Endodermal cell (in vitro differentiated cells): ENCODE results near the gene ATXN1. TPM values are rescaled to one million over a fixed set of nuclear protein-coding genes. Genes with fewer than 3 reads are reported as not detected.

Experiments
- DNase-seq: peaks from one replicate; pipeline ENCODE4 v3.0.0-alpha.2; 2017
- H3K27ac ChIP-seq: 2 replicates; pipeline ENCODE4 v1.5.1; 2013; ENCODE audit warnings: mild to moderate bottlenecking, low read depth, low read length, moderate library complexity
- H3K27me3 ChIP-seq: 2 replicates; pipeline ENCODE4 v1.6.1; 2013; ENCODE audit warnings: mild to moderate bottlenecking, low read length, moderate library complexity; ENCODE audit not compliant: insufficient read depth, control insufficient read depth, poor library complexity, severe bottlenecking
- H3K36me3 ChIP-seq: 2 replicates; pipeline ENCODE4 v1.7.0; 2013; ENCODE audit warnings: mild to moderate bottlenecking, low read length, moderate library complexity; ENCODE audit not compliant: control insufficient read depth, insufficient read depth
- H3K4me1 ChIP-seq: one replicate; pipeline ENCODE4 v1.7.0; 2013; ENCODE audit warnings: low read length; ENCODE audit not compliant: control insufficient read depth, insufficient read depth
- H3K4me3 ChIP-seq: 2 replicates; pipeline ENCODE4 v1.5.1; 2013; ENCODE audit warnings: mild to moderate bottlenecking, low read length, moderate library complexity
- H3K9ac ChIP-seq: 2 replicates; pipeline ENCODE4 v1.6.1; 2013; ENCODE audit warnings: mild to moderate bottlenecking, low read length, moderate library complexity; ENCODE audit not compliant: poor library complexity, severe bottlenecking; ENCODE audit errors: extremely low read depth
- H3K9me3 ChIP-seq: 2 replicates; pipeline ENCODE4 v1.6.1; 2013; ENCODE audit warnings: mild to moderate bottlenecking, low read length, moderate library complexity; ENCODE audit not compliant: control insufficient read depth
- H3K27ac Mint-ChIP-seq: 2 replicates; pipeline ENCODE4 v1.8.0; 2020; ENCODE audit warnings: mixed read lengths
- H3K27me3 Mint-ChIP-seq: 2 replicates; pipeline ENCODE4 v1.8.0; 2021; ENCODE audit warnings: mild to moderate bottlenecking, mixed read lengths; ENCODE audit not compliant: insufficient read depth
- H3K36me3 Mint-ChIP-seq: 2 replicates; pipeline ENCODE4 v1.8.0; 2020; ENCODE audit warnings: low read depth, mixed read lengths
- H3K4me1 Mint-ChIP-seq: 2 replicates; pipeline ENCODE4 v1.8.0; 2020; ENCODE audit warnings: mixed read lengths
- H3K4me3 Mint-ChIP-seq: 2 replicates; pipeline ENCODE4 v1.8.0; 2020; ENCODE audit warnings: mild to moderate bottlenecking, moderate library complexity, mixed read lengths
- H3K9me3 Mint-ChIP-seq: 2 replicates; pipeline ENCODE4 v1.8.0; 2020; ENCODE audit warnings: mild to moderate bottlenecking, mixed read lengths
- CTCF ChIP-seq: fragments of 200-600 bp; sonication (generic); conservative IDR thresholded peaks from 2 replicates; pipeline ENCODE4 v1.5.0; 2021; ENCODE audit warnings: antibody characterized with exemption, mild to moderate bottlenecking
- WGBS, 2 experiments: methylation state at CpG; one replicate each; pipeline versions ENCODE4 v1.1.5 to v1.1.7; 2013; ENCODE audit warnings: missing lambda C conversion rate in 2 of 2, mixed read lengths in 1 of 2; ENCODE audit not compliant: insufficient coverage in 1 of 2, insufficient read length in 1 of 2; 5-methylcytosine and 5-hydroxymethylcytosine counted together
- total RNA-seq, 2 donors: library from RNA; stranded (reverse); fragmentation: NEBNext Ultra II Directional in 1 of 2; extraction: Animal tissue kit (Norgen Biotek cat#: 25700) in 1 of 2; gene quantifications; 2 replicates in 1 of 2; 3 replicates in 1 of 2; pipeline ENCODE4 v1.2.1, GENCODE V29; 2021

Gene ATXN1
- total RNA-seq, 2 donors from 2014 or later = 10.4 to 15.9 TPM

GRCh38 chr6:16396497-16397319 is 364.6 kb downstream of the ATXN1 start:
- Mint-ChIP-seq H3K27ac (no peak overlapping the region), H3K4me1 (no peaks in the 10 kb centered on the region), H3K36me3 (no peaks in the 10 kb centered on the region), H3K4me3 (no peak overlapping the region), H3K27me3 (no peaks in the 10 kb centered on the region), H3K9me3 (no peaks in the 10 kb centered on the region)
- H3K4me3 ChIP-seq = no peak overlapping the region
- H3K36me3 ChIP-seq = no peaks in the 10 kb centered on the region
- no peak overlapping the region for H3K27ac ChIP-seq
- TF ChIP-seq CTCF = no peak
- WGBS, 2 experiments = 95% methylated on average over 3 to 7 of the region's 7 CpGs
- H3K9ac ChIP-seq = no peak overlapping the region
- no peaks in the 10 kb centered on the region for H3K9me3 ChIP-seq
- H3K27me3 ChIP-seq = no peaks in the 10 kb centered on the region
- no peaks in the 10 kb centered on the region for H3K4me1 ChIP-seq
- no peak for DNase-seq

DNA sequence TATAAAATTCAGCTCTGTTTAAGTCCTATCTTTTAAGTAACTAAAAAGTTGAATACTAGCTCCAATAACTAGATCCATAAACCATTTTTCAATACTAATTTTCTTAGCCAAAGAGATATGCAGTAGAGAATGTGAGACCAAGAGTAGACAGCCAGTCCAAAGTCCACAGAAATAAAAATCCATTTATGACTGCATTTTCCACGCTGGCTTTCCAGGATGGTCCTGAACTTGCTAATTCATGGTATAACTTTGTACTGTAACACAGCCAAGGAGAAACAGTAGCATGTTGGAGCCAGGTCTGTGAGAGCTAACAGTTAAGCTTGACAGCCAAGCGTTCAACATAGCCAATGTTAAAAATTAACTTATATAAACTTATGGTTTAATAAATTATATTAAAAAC is 366.6 kb downstream of the ATXN1 start:
- H3K4me1 Mint-ChIP-seq = no peaks in the 10 kb centered on the region
- no peak overlapping the region for H3K27ac ChIP-seq
- H3K36me3 ChIP-seq = no peaks in the 10 kb centered on the region
- H3K9ac ChIP-seq = no peak overlapping the region
- H3K27ac Mint-ChIP-seq = no peak overlapping the region
- no peak overlapping the region for H3K4me3 ChIP-seq
- no peak for TF ChIP-seq CTCF
- 98 to 100% methylated on average over 1 to 2 of the region's 2 CpGs for WGBS, 2 experiments
- no peaks in the 10 kb centered on the region for H3K9me3 Mint-ChIP-seq
- no peaks in the 10 kb centered on the region for H3K36me3 Mint-ChIP-seq
- H3K4me3 Mint-ChIP-seq = no peak overlapping the region
- no peaks in the 10 kb centered on the region for H3K27me3 Mint-ChIP-seq
- H3K4me1 ChIP-seq = no peaks in the 10 kb centered on the region
- no peak for DNase-seq
- H3K27me3 ChIP-seq = no peaks in the 10 kb centered on the region
- H3K9me3 ChIP-seq = no peaks in the 10 kb centered on the region

- Mint-ChIP-seq H3K4me1 (no peaks in the 10 kb centered on the region), H3K4me3 (no peak overlapping the region), H3K9me3 (no peaks in the 10 kb centered on the region), H3K36me3 (no peaks in the 10 kb centered on the region), H3K27ac (no peak overlapping the region), H3K27me3 (no peaks in the 10 kb centered on the region)
- H3K4me1 ChIP-seq = no peaks in the 10 kb centered on the region
- no peak overlapping the region for H3K4me3 ChIP-seq
- H3K27me3 ChIP-seq = no peaks in the 10 kb centered on the region
- H3K9ac ChIP-seq = no peak overlapping the region
- no peak for TF ChIP-seq CTCF
- H3K9me3 ChIP-seq = no peaks in the 10 kb centered on the region
- WGBS, 2 experiments = 97 to 100% methylated on average over 2 to 4 of the region's 4 CpGs
- no peak overlapping the region for H3K27ac ChIP-seq
- H3K36me3 ChIP-seq = no peaks in the 10 kb centered on the region
- DNase-seq = no peak
Observed at GRCh38 chr6:16393326-16393725, 367.9 kb downstream of the ATXN1 start.
